ENCODE data around the gene ZCCHC24.

Gene ZCCHC24

DNA sequence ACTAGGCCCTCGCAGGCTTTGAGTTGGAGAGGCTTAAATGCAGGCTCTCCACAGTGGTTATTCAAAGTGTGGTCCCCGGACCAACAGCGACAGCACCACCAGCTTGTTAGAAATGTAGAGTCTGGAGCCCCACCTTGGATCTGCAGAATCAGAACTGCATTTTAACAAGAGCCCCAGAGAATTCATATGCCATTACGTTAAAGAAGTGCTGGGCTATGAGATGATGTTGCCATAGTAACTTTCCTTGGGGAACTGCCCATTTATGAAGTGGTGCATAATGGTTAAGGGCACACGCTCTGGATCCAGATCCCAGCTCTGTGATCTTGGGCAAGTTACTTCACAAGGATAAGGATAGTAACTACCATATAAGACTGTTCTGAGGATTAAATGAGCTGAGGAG, 48.9 kb downstream of the ZCCHC24 start:
- ATAC-seq, result no peak

DNA sequence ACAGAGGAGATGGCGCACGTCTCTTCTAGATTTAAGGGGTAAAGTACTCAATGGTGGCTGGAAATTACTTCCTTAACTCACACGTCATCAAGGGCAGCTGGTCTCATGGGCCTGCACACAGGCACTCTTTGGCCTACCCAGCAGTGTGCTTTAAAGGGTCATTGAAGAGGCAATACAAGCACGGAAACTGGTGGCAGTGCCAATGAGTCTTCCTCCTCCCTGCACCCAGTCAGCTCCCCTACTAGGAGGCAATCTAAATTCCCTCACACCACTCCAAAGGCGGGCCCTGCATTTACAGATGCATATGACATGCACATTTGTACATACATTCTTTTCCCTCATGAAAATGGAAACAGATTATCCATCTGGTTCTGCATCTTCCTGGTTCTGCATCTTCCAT, 50.8 kb downstream of the ZCCHC24 start:
- no peak for ATAC-seq

- no peak for ATAC-seq
Observed at GRCh38 chr10:79393924-79394610, 51.4 kb downstream of the ZCCHC24 start.

DNA sequence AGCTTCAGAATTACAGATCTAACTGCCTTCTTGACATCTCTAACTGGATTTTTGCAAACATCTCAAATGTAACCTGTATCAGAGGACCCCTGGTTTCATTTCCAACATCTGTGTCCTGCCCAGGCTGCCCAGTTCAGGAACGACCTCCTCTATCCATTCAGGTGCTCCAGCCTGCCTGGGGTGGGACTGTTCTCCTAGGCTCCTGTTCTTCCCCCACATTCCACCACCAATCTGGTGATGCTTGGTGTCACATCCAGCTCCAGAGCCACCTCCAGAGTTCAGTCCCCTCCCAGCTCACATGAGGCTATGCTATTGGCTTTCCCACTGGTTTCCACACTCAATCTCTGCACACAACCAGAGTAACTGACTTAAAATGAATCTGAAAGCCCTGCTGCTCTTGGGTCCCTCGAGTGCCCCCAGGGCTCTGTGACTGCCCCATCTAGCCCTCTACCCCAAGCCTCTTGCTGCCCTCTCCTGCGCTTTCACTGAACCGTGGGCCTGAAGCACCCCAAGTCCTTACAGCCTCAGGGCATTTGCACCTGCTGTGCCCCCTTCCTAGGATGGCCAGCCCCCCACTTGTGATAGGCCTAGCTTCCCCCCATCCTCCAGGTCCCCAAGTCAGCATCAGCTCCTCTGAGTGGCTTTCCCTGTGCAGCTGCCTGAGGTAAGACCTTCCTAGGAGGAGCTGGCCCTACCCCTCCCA, 52.1 kb downstream of the ZCCHC24 start:
- no peak for ATAC-seq

GRCh38 chr10:79392506-79393176, 52.8 kb downstream of the ZCCHC24 start:
- ATAC-seq, result no peak

- ATAC-seq, result no peak
Observed at GRCh38 chr10:79392020-79392398, 53.4 kb downstream of the ZCCHC24 start.

- ATAC-seq, result no peak
Observed at GRCh38 chr10:79391231-79392019, 54.0 kb downstream of the ZCCHC24 start.

- no peak for ATAC-seq
Observed at GRCh38 chr10:79390551-79391229, 54.7 kb downstream of the ZCCHC24 start.

- ATAC-seq, result no peak
Observed at GRCh38 chr10:79390057-79390456, 55.4 kb downstream of the ZCCHC24 start.

DNA sequence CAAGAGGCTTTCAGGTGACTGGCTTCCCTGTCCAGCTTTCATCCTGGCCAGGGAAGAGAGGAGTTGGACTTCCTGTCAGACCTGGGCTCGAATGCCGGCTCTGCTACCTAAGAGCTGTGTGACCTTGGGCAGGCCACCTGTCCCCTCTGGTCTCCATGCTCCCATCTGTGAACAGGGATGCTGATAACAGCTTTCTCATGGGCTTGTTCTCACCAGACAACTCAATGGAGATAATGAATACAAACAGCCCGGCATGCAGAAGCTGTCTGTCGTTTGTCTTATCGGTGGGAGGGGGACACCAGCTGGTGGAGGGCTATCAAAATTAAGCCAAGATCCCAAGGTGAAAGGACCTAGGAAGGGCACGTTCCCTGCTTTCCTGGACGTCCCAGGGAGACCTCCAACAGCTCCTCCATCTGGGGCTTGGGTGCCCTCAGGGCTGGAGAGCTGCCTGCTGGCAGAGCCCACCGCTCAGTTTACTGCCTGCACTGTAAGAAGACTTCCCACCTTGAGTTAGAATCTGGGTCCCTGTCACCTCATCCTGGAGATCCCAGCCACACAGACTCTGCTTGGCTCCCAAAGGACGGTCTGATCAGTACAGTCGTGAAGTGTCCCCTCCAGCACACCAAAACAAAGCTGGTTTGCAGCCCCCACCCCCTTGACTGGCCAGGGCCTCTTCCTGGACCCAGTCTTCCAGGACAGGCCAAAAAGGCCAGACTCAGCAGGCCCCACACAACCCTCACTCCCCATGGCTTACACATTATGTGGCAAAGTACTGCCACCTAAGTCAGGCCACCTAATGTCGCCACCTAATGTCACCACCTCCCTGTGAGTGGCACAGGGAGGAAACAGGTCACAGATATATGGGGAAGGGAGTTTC, 57.2 kb downstream of the ZCCHC24 start:
- peak; percentile 28 to 53 for ATAC-seq

DNA sequence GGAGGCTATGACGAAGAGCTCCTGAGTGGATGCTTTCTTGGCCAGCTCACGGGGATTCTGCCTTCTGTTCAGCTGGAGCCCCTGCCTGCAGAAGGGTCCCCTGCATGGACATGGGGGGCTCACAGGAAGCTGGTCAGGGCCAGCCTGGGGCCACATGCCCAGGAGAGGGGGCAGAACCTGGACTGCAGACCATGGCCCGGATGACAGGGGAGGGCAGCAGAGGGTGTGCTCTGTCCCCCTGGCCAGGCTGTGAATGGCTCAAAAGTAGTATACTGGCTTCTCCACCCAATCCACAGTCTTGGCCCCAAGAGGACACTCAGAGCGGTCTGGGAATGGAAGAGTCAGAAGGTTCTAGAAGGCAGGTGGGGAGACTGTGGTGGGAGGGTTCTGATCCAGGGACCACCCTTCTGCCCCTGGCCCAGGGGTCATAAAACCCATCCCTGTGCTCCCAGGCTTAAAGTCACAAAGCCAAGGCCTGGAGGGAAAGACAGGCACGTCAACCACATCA, 57.9 kb downstream of the ZCCHC24 start:
- ATAC-seq, result no peak

- ATAC-seq, result no peak
Observed at GRCh38 chr10:79386637-79387465, 58.6 kb downstream of the ZCCHC24 start.

- ATAC-seq, result no peak
Observed at GRCh38 chr10:79385804-79386531, 59.5 kb downstream of the ZCCHC24 start.

GRCh38 chr10:79385392-79385795, 60.0 kb downstream of the ZCCHC24 start:
- no peak for ATAC-seq

DNA sequence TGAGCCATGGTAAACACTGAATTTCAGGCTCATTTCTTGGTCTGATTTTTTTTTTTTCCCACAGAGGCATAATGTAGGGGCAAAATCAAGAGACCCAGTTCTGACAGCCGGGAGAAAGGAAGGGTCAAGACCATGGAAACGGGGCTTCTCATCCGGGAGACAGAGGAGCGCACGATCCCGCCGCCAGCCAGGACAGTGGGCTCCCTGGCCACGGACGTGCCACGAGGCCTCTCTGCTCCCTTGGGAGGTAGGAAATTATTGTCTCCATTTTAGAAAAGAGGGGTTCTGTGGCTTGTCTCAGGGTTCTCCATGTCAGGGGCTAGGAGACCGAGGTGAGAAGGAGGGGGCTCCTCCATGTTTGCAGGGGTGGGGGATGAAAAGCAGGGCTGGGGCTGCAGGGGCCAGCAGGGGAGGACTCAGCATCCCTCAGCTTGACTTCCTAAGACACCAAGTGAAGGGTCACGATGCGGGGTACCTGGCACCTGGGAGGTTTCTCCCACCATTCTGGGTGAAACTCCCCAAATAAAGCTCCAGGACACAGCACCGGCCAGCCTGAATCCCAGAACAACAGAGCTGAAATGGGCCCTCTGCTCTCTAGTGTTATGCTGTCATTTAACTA, 60.5 kb downstream of the ZCCHC24 start:
- ATAC-seq, result no peak

DNA sequence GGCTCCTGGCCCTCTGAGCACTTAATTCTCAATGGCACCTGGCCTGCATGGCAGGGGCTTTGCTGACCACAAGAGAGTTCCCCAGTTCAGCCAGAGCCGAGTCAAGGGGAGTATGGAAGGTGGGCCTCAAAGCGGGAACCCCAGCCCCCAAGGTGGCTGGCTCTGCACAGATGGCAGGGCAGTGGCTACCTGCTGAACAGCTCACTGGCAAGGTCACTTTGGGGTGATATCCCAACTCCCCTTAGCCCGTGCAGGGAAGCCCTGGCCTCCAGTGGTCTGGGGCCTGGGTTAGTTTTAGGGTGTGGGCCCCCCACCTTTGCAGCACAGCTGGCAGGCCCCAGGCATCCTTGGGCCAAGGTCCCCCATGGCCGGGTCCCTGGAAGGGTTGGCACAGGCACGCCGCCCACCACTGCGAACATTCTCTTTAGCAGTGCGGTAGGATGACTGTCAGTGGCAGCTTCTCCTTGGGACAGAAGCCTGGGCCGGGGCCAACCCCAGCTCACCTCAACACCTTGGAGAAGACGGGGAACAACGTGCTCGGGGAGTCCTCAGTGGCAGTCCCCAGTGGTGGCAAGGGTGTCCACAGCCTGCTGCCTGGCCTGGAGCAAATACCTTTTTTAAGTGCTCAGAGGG, 61.3 kb downstream of the ZCCHC24 start:
- no peak for ATAC-seq

DNA sequence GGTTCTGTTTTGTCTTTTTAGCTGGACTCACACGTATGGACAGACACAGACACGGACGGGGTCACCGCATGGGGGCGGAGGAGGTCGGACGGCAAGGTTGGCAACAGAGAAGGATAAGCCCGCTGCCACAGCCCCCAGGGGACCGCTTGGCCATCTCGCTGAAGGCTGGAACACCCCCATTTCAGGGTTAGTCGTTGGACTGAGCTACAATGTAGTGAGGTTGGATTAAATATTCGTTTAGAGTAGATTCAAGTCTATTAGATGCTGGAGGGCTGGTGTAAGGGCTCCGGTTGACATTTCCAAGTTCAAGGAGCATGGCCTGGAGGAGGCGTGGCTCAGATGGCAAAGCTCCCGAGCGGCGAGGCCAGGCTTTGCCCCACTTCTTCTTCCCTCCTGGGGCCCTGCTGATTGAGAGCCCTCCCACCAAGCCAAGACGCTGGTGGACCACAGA, 62.9 kb downstream of the ZCCHC24 start:
- no peak for ATAC-seq

GRCh38 chr10:79381804-79382221, 63.6 kb downstream of the ZCCHC24 start:
- no peak for ATAC-seq
